ENCODE results near the gene COL9A2.

GRCh38 chr1:40267767-40268187, 49.3 kb downstream of the COL9A2 start:
- TF ChIP-seq POLR2A (IDR thresholded peaks at IDR 0.05; ENCODE audit: low read depth, low read length) = no peak
- no peak for TF ChIP-seq TAF1 (IDR thresholded peaks at IDR 0.05; ENCODE audit: low read depth, low read length)
- TF ChIP-seq POLR2AphosphoS5 (IDR thresholded peaks at IDR 0.05; ENCODE audit: low read depth, low read length) = no peak
- no peak for TF ChIP-seq SPI1 (IDR thresholded peaks at IDR 0.05; ENCODE audit: low read depth, low read length)
- no peak for TF ChIP-seq PAX5 (IDR thresholded peaks at IDR 0.05; ENCODE audit: insufficient read depth, low read length, severe bottlenecking)

All from GM12891 (cell line).